HG02798 (cell line): ENCODE results near the gene PHOX2A.
"Not testable (repeated sequence)": the region's sequence is repeated elsewhere in the genome, so short reads cannot be mapped to it uniquely, and the experiment has no call there.

Experiments used
- ATAC-seq: cut with Tn5 transposase; IDR thresholded peaks from one replicate; pipeline ENCODE4 v1.9.1; 2021; ENCODE audit warnings: mild to moderate bottlenecking; ENCODE audit not compliant: unreplicated experiment, poor library complexity

Gene PHOX2A

GRCh38 chr11:72244060-72244360, at the start of gene PHOX2A:
Gene PHOX2A (minus strand): TSS chr11:72244176. CDS start chr11:72244004, 172 bp downstream.
- no peak for ATAC-seq

- no peak for ATAC-seq
Measured at GRCh38 chr11:72293391-72293790, 49.4 kb upstream of the PHOX2A start.

- ATAC-seq: no peak
Measured at GRCh38 chr11:72292106-72292785, 48.3 kb upstream of the PHOX2A start.

GRCh38 chr11:72290741-72291140, 46.8 kb upstream of the PHOX2A start:
- not testable (repeated sequence) for ATAC-seq

- no peak for ATAC-seq
Measured at GRCh38 chr11:72287293-72287692, 43.3 kb upstream of the PHOX2A start.

GRCh38 chr11:72283947-72284346, 40.0 kb upstream of the PHOX2A start:
- ATAC-seq: no peak

GRCh38 chr11:72280726-72281315, 36.8 kb upstream of the PHOX2A start:
- ATAC-seq: no peak

- no peak for ATAC-seq
Measured at GRCh38 chr11:72280037-72280436, 36.1 kb upstream of the PHOX2A start.

- ATAC-seq: no peak
Measured at GRCh38 chr11:72278905-72279304, 34.9 kb upstream of the PHOX2A start.

- no peak for ATAC-seq
Measured at GRCh38 chr11:72274435-72274834, 30.5 kb upstream of the PHOX2A start.

GRCh38 chr11:72271980-72272379, 28.0 kb upstream of the PHOX2A start:
- no peak for ATAC-seq

GRCh38 chr11:72267956-72268617, 24.1 kb upstream of the PHOX2A start:
- no peak for ATAC-seq

- not testable (repeated sequence) for ATAC-seq
Measured at GRCh38 chr11:72266960-72267359, 23.0 kb upstream of the PHOX2A start.

- ATAC-seq: no peak
Measured at GRCh38 chr11:72265951-72266350, 22.0 kb upstream of the PHOX2A start.

- ATAC-seq: no peak
Measured at GRCh38 chr11:72263361-72263760, 19.4 kb upstream of the PHOX2A start.

- ATAC-seq: no peak
Measured at GRCh38 chr11:72260574-72260973, 16.6 kb upstream of the PHOX2A start.

- no peak for ATAC-seq
Measured at GRCh38 chr11:72259490-72259889, 15.5 kb upstream of the PHOX2A start.

- no peak for ATAC-seq
Measured at GRCh38 chr11:72257570-72257969, 13.6 kb upstream of the PHOX2A start.

- no peak for ATAC-seq
Measured at GRCh38 chr11:72254299-72254993, 10.5 kb upstream of the PHOX2A start.

GRCh38 chr11:72253392-72253791, 9.4 kb upstream of the PHOX2A start:
- no peak for ATAC-seq

- ATAC-seq: no peak
Measured at GRCh38 chr11:72251614-72252013, 7.6 kb upstream of the PHOX2A start.
